SU-DHL-6 (cell line): Measurements from ENCODE around the gene PRR18.

Experiments
- CTCF ChIP-seq: fragments of 200-600 bp; sonication (generic); IDR thresholded peaks from one replicate; pipeline ENCODE4 v1.5.1; 2017; ENCODE audit warnings: antibody characterized with exemption, mild to moderate bottlenecking, low read length, moderate library complexity; ENCODE audit not compliant: insufficient read depth, poor library complexity, severe bottlenecking
- EZH2phosphoT487 ChIP-seq: fragments of 200-600 bp; sonication (generic), shearing (Covaris generic); conservative IDR thresholded peaks from 2 replicates; pipeline ENCODE4 v1.6.1; 2018; ENCODE audit warnings: mild to moderate bottlenecking, antibody characterized with exemption, low read length, moderate library complexity, mixed read lengths

DNA sequence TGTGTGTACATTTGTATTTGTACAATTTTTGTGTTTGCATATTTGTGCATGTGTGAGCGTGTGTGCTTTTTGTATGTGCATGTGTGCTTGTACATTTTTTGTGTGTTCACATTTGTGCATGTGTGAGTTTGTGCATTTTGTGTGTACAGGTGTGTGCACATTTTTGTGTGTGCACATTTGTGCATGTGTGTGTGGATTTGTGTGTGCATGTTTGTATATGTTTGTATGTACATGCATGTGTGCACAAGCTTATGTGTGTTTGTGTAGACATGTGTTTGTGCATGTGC lies 28.9 kb downstream of the PRR18 start:
- TF ChIP-seq CTCF (no peak), EZH2phosphoT487 (no peak)
